OCI-LY3 (cell line): ENCODE results near the gene CES4A.

Experiments used
- H2AFZ ChIP-seq: fragments of 200-600, 300-600 bp; shearing (Covaris generic); 2 replicates; pipeline ENCODE4 v1.6.0; 2014; ENCODE audit warnings: antibody characterized with exemption, low read depth, low read length
- H3K27ac ChIP-seq: fragments of 200-600, 300-600 bp; sonication (generic); 2 replicates; pipeline ENCODE4 v1.5.1; 2014; ENCODE audit warnings: mild to moderate bottlenecking, low read length, moderate library complexity, mixed read lengths
- H3K27me3 ChIP-seq: fragments of 200-600, 300-600 bp; sonication (generic); 2 replicates; pipeline ENCODE4 v1.6.1; 2014; ENCODE audit warnings: low read depth, low read length, mixed read lengths
- H3K36me3 ChIP-seq: fragments of 200-600, 300-600 bp; sonication (generic); replicated peaks from 2 replicates; pipeline ENCODE3; 2014; ENCODE audit warnings: low read depth, low read length, mixed read lengths
- H3K4me1 ChIP-seq: fragments of 300-600, 200-600 bp; sonication (generic); 2 replicates; pipeline ENCODE4 v1.6.1; 2014; ENCODE audit warnings: low read length, mixed read lengths
- H3K4me2 ChIP-seq: fragments of 200-600, 300-600 bp; sonication (generic); 2 replicates; pipeline ENCODE4 v1.6.1; 2014; ENCODE audit warnings: low read length, mixed read lengths
- H3K4me3 ChIP-seq: fragments of 300-600, 200-600 bp; sonication (generic); 2 replicates; pipeline ENCODE4 v1.5.1; 2014; ENCODE audit warnings: antibody characterized with exemption, mild to moderate bottlenecking, low read length, moderate library complexity
- H3K79me2 ChIP-seq: fragments of 300-600, 200-600 bp; shearing (Covaris generic); 2 replicates; pipeline ENCODE4 v1.6.1; 2014; ENCODE audit warnings: mild to moderate bottlenecking, low read length, mixed read lengths
- H3K9ac ChIP-seq: fragments of 300-600, 200-600 bp; shearing (Covaris generic); 2 replicates; pipeline ENCODE4 v1.6.0; 2014; ENCODE audit warnings: mild to moderate bottlenecking, low read length, moderate library complexity
- H3K9me3 ChIP-seq: fragments of 200-600, 300-600 bp; shearing (Covaris generic); 2 replicates; pipeline ENCODE4 v1.6.1; 2014; ENCODE audit warnings: low read length, mixed read lengths; ENCODE audit not compliant: insufficient read depth
- H4K20me1 ChIP-seq: fragments of 200-600, 300-600 bp; sonication (generic); 2 replicates; pipeline ENCODE4 v1.6.1; 2016; ENCODE audit warnings: low read length, mixed read lengths; ENCODE audit not compliant: insufficient read depth
- CTCF ChIP-seq: fragments of 200-600, 300-600 bp; sonication (generic); IDR thresholded peaks from 2 replicates; pipeline ENCODE4 v1.5.1; 2014; ENCODE audit warnings: antibody characterized with exemption, low read length, low read depth
- EZH2phosphoT487 ChIP-seq: fragments of 200-600 bp; shearing (Covaris generic); IDR thresholded peaks from 2 replicates; pipeline ENCODE4 v1.6.1; 2018; ENCODE audit warnings: antibody characterized with exemption, mixed run types, low read depth

The CES4A gene

GRCh38 chr16:66946541-66946940, 41.8 kb upstream of the CES4A start:
- H3K27ac ChIP-seq = no peak overlapping the region
- H3K79me2 ChIP-seq = no peaks in the 10 kb centered on the region
- no peaks in the 10 kb centered on the region for H3K9me3 ChIP-seq
- no peak overlapping the region for H3K4me3 ChIP-seq
- peaks cover 11% of the 10 kb centered on the region for H3K4me1 ChIP-seq
- TF ChIP-seq EZH2phosphoT487 = no peak
- no peak for TF ChIP-seq CTCF
- H3K36me3 ChIP-seq = peaks cover 8% of the 10 kb centered on the region
- no peak overlapping the region for H3K9ac ChIP-seq
- peaks cover 5% of the 10 kb centered on the region; the same call in 1 of the 2 replicates for H3K27me3 ChIP-seq
- 0 out of 2 replicates have a peak overlapping the region, but pooled peaks have one; percentile 42 for H2AFZ ChIP-seq
- no peaks in the 10 kb centered on the region for H4K20me1 ChIP-seq
- H3K4me2 ChIP-seq = no peak overlapping the region

GRCh38 chr16:66946974-66947301, 41.5 kb upstream of the CES4A start:
- Histone ChIP-seq H3K27me3 (peaks cover 5% of the 10 kb centered on the region; the same call in 1 of the 2 replicates), H3K27ac (no peak overlapping the region), H3K9ac (no peak overlapping the region), H3K4me2 (peak overlapping the region; percentile 80; the same call in 1 of the 2 replicates), H3K9me3 (no peaks in the 10 kb centered on the region), H3K79me2 (no peaks in the 10 kb centered on the region), H4K20me1 (no peaks in the 10 kb centered on the region), H2AFZ (peak overlapping the region; percentile 42; the same call in 1 of the 2 replicates), H3K4me3 (no peak overlapping the region), H3K4me1 (peaks cover 11% of the 10 kb centered on the region), H3K36me3 (peaks cover 6% of the 10 kb centered on the region)
- TF ChIP-seq EZH2phosphoT487 = no peak
- no peak for TF ChIP-seq CTCF

GRCh38 chr16:66947302-66948065, 40.9 kb upstream of the CES4A start:
- Histone ChIP-seq H3K36me3 (peaks cover 5% of the 10 kb centered on the region), H3K4me2 (peak overlapping the region; percentile 80), H3K4me3 (peak overlapping the region; percentile 78), H2AFZ (peak overlapping the region; percentile 86), H3K9ac (peak overlapping the region; percentile 53), H3K4me1 (peaks cover 11% of the 10 kb centered on the region), H4K20me1 (no peaks in the 10 kb centered on the region), H3K79me2 (no peaks in the 10 kb centered on the region), H3K27ac (no peak overlapping the region), H3K27me3 (peaks cover 5% of the 10 kb centered on the region; the same call in 1 of the 2 replicates), H3K9me3 (no peaks in the 10 kb centered on the region)
- TF ChIP-seq CTCF (peak; percentile 89), EZH2phosphoT487 (no peak)

GRCh38 chr16:66948134-66948836, 40.1 kb upstream of the CES4A start:
- H3K9me3 ChIP-seq = no peaks in the 10 kb centered on the region
- no peaks in the 10 kb centered on the region for H4K20me1 ChIP-seq
- peak overlapping the region; percentile 86 for H2AFZ ChIP-seq
- H3K79me2 ChIP-seq = no peaks in the 10 kb centered on the region
- H3K4me1 ChIP-seq = peaks cover 11% of the 10 kb centered on the region
- peaks cover 5% of the 10 kb centered on the region for H3K36me3 ChIP-seq
- peak overlapping the region; percentile 53 for H3K9ac ChIP-seq
- no peak for TF ChIP-seq CTCF
- no peak for TF ChIP-seq EZH2phosphoT487
- peak overlapping the region; percentile 80 for H3K4me2 ChIP-seq
- no peak overlapping the region for H3K27ac ChIP-seq
- peak overlapping the region; percentile 78 for H3K4me3 ChIP-seq
- H3K27me3 ChIP-seq = peaks cover 5% of the 10 kb centered on the region; the same call in 1 of the 2 replicates
